CD4-positive, alpha-beta memory T cell (primary cell): ENCODE measurements around the gene PLEKHA7. TPM values are rescaled to one million over a fixed set of nuclear protein-coding genes. Genes with fewer than 3 reads are reported as not detected.

ENCODE experiments used
- CTCF ChIA-PET: fragments of 350-600 bp; sonication (Branson Sonifier 250); formaldehyde crosslinking; loops from one replicate; lab custom pipeline; 2021; ENCODE audit warnings: inconsistent platforms; ENCODE audit not compliant: partially characterized antibody; lab: Charles Lee
- POLR2A ChIA-PET: fragments of 350-600 bp; sonication (Branson Sonifier 250); formaldehyde crosslinking; loops from one replicate; lab custom pipeline; 2021; ENCODE audit not compliant: partially characterized antibody; lab: Charles Lee
- DNase-seq, 5 donors: peaks; one replicate each; pipeline versions ENCODE4 v3.0.0 to v3.0.0-alpha.2; 2020 to 2022; ENCODE audit warnings: mixed read lengths in 1 of 5
- H3K27ac ChIP-seq: one replicate; pipeline ENCODE4 v1.7.0; 2013; ENCODE audit warnings: low read depth, low read length
- H3K27me3 ChIP-seq: 2 replicates; pipeline ENCODE4 v1.7.0; 2013; ENCODE audit warnings: mild to moderate bottlenecking, low read length, moderate library complexity; ENCODE audit not compliant: insufficient read depth
- H3K36me3 ChIP-seq: 2 replicates; pipeline ENCODE4 v1.7.0; 2013; ENCODE audit warnings: mild to moderate bottlenecking, low read length, moderate library complexity; ENCODE audit not compliant: insufficient read depth
- H3K4me1 ChIP-seq: 2 replicates; pipeline ENCODE4 v1.7.0; 2013; ENCODE audit warnings: mild to moderate bottlenecking, low read length, moderate library complexity; ENCODE audit not compliant: insufficient read depth
- H3K4me3 ChIP-seq, 2 donors: one replicate each; pipeline ENCODE4 v1.7.0; 2013; ENCODE audit warnings: low read length in 2 of 2, mild to moderate bottlenecking in 1 of 2
- H3K9me3 ChIP-seq, 2 donors: one replicate each; pipeline ENCODE4 v1.7.0; 2013; ENCODE audit warnings: low read length in 2 of 2, control low read depth in 1 of 2; ENCODE audit not compliant: control insufficient read depth in 1 of 2
- H3K27ac Mint-ChIP-seq, 7 donors: one replicate each; pipeline ENCODE4 v1.8.0; 2020 to 2021; ENCODE audit warnings: mixed read lengths in 7 of 7, mild to moderate bottlenecking in 6 of 7, inconsistent platforms in 3 of 7, moderate library complexity in 3 of 7
- H3K27me3 Mint-ChIP-seq, 2 donors: one replicate each; pipeline ENCODE4 v1.8.0; 2020 to 2021; ENCODE audit warnings: mixed read lengths in 2 of 2
- H3K36me3 Mint-ChIP-seq, 2 donors: one replicate each; pipeline ENCODE4 v1.8.0; 2020 to 2021; ENCODE audit warnings: mixed read lengths in 2 of 2, inconsistent platforms in 1 of 2, mild to moderate bottlenecking in 1 of 2
- H3K4me1 Mint-ChIP-seq, 4 donors: one replicate each; pipeline ENCODE4 v1.8.0; 2020 to 2021; ENCODE audit warnings: mixed read lengths in 4 of 4, mild to moderate bottlenecking in 1 of 4
- H3K4me3 Mint-ChIP-seq, 8 donors: one replicate each; pipeline ENCODE4 v1.8.0; 2020 to 2021; ENCODE audit warnings: mixed read lengths in 8 of 8, mild to moderate bottlenecking in 7 of 8, moderate library complexity in 6 of 8, inconsistent platforms in 3 of 8
- H3K9me3 Mint-ChIP-seq, 8 donors: one replicate each; pipeline ENCODE4 v1.8.0; 2020 to 2021; ENCODE audit warnings: mixed read lengths in 8 of 8, mild to moderate bottlenecking in 5 of 8, inconsistent platforms in 3 of 8, moderate library complexity in 1 of 8
- intact Hi-C: fragments of 100-400 bp; cut with micrococcal nuclease; formaldehyde crosslinking; loops from one replicate; pipeline ENCODE4 v1.15.1; 2023
- polyA plus RNA-seq, 2 donors: library from polyadenylated mRNA; unstranded; fragments of 300-500 nt; fragmentation: Illumina TruSeq; gene quantifications; one replicate each; pipeline ENCODE4 v1.2.3, GENCODE V29; 2021
- total RNA-seq, 2 experiments: library from RNA; stranded (reverse); gene quantifications; one replicate each; pipeline ENCODE4 v1.2.3, GENCODE V29; 2021

PLEKHA7 gene
- total and polyA plus RNA-seq, 4 experiments from 2014 or later, result 1.6 to 8.3 (median 6.0) TPM

GRCh38 chr11:16942911-16943310 is 71.3 kb downstream of the PLEKHA7 start:
- Mint-ChIP-seq H3K27ac (no peak overlapping the region), H3K36me3 (no peaks in the 10 kb centered on the region), H3K4me3 (no peak overlapping the region), H3K4me1 (peaks cover 0 to 5% (median 3%) of the 10 kb centered on the region in 4 donors), H3K27me3 (no peaks in the 10 kb centered on the region), H3K9me3 (no peaks in the 10 kb centered on the region)
- Histone ChIP-seq H3K4me3 (no peak overlapping the region), H3K27me3 (no peaks in the 10 kb centered on the region), H3K4me1 (no peaks in the 10 kb centered on the region), H3K27ac (no peak overlapping the region), H3K9me3 (no peaks in the 10 kb centered on the region), H3K36me3 (no peaks in the 10 kb centered on the region)
- ChIA-PET POLR2A (no interaction called here), CTCF (no interaction called here)
- DNase-seq, result no peak
- intact Hi-C loops, result no loop called here

GRCh38 chr11:16942342-16942741 is 71.9 kb downstream of the PLEKHA7 start:
- CTCF ChIA-PET, result no interaction called here
- Mint-ChIP-seq H3K27me3 (no peaks in the 10 kb centered on the region), H3K36me3 (no peaks in the 10 kb centered on the region), H3K4me3 (no peak overlapping the region), H3K4me1 (peaks cover 0 to 5% (median 3%) of the 10 kb centered on the region in 4 donors), H3K27ac (no peak overlapping the region), H3K9me3 (no peaks in the 10 kb centered on the region)
- POLR2A ChIA-PET, result no interaction called here
- Histone ChIP-seq H3K9me3 (no peaks in the 10 kb centered on the region), H3K4me1 (no peaks in the 10 kb centered on the region), H3K27me3 (no peaks in the 10 kb centered on the region), H3K36me3 (no peaks in the 10 kb centered on the region), H3K27ac (no peak overlapping the region), H3K4me3 (no peak overlapping the region)
- intact Hi-C loops, result no loop called here
- DNase-seq, result no peak

GRCh38 chr11:16941935-16942334 is 72.3 kb downstream of the PLEKHA7 start:
- Mint-ChIP-seq H3K4me1 (peaks cover 1 to 5% (median 3%) of the 10 kb centered on the region in 4 donors), H3K9me3 (no peaks in the 10 kb centered on the region), H3K27ac (no peak overlapping the region), H3K4me3 (no peak overlapping the region), H3K27me3 (no peaks in the 10 kb centered on the region), H3K36me3 (no peaks in the 10 kb centered on the region)
- ChIA-PET POLR2A (no interaction called here), CTCF (interaction anchor here (1.2 kb wide), 1 partner anchor 121 kb away, joined by 3 read pairs; no protein-coding TSS in a partner anchor)
- no peak overlapping the region for H3K4me3 ChIP-seq
- intact Hi-C loops, result no loop called here
- H3K27me3 ChIP-seq, result no peaks in the 10 kb centered on the region
- no peaks in the 10 kb centered on the region for H3K36me3 ChIP-seq
- no peak overlapping the region for H3K27ac ChIP-seq
- H3K9me3 ChIP-seq, result no peaks in the 10 kb centered on the region
- no peak for DNase-seq
- H3K4me1 ChIP-seq, result no peaks in the 10 kb centered on the region

GRCh38 chr11:16938061-16938460 is 76.2 kb downstream of the PLEKHA7 start:
- intact Hi-C loops, result loop anchor here (5.0 kb wide), 1 partner anchor 564 kb away; no protein-coding TSS in a partner anchor
- no peaks in the 10 kb centered on the region for H3K4me1 ChIP-seq
- no peaks in the 10 kb centered on the region for H3K9me3 ChIP-seq
- ChIA-PET CTCF (interaction anchor here (1.0 to 2.0 kb wide), 2 partner anchors 125 to 567 kb away, joined by 4 to 5 read pairs; no protein-coding TSS in a partner anchor), POLR2A (no interaction called here)
- no peaks in the 10 kb centered on the region for H3K9me3 Mint-ChIP-seq
- no peak for DNase-seq
- H3K27ac ChIP-seq, result no peak overlapping the region
- peaks cover 0 to 4% (median 1%) of the 10 kb centered on the region in 4 donors for H3K4me1 Mint-ChIP-seq
- H3K36me3 ChIP-seq, result no peaks in the 10 kb centered on the region
- no peaks in the 10 kb centered on the region for H3K27me3 ChIP-seq
- H3K4me3 ChIP-seq, result no peak overlapping the region
- H3K27ac Mint-ChIP-seq, result no peak overlapping the region
- no peaks in the 10 kb centered on the region for H3K36me3 Mint-ChIP-seq
- H3K27me3 Mint-ChIP-seq, result no peaks in the 10 kb centered on the region
- no peak overlapping the region for H3K4me3 Mint-ChIP-seq

DNA sequence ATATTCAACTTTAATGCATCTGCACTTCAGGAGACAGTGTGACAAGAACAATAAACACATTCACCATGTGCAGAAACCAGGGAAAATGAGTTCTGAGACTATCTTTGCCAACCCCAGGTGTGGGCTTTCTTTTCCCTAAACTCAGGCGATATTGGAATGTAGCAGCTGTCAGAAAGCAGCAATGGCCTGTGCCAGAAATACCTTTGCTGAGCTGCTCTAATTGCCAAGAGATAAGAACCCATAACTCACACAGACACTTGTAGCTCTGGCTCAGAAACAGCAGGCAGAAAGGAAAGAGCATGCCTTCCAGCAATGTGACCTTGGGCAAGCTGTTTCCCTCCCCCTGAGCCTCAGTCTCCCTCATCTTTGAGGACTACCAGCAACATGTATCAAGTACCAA is 77.6 kb downstream of the PLEKHA7 start:
- Mint-ChIP-seq H3K27me3 (peaks cover 0 to under 1% of the 10 kb centered on the region in 2 donors), H3K4me1 (peaks cover 0 to 4% (median 1%) of the 10 kb centered on the region in 4 donors), H3K4me3 (no peak overlapping the region), H3K9me3 (no peaks in the 10 kb centered on the region), H3K27ac (no peak overlapping the region), H3K36me3 (no peaks in the 10 kb centered on the region)
- no peaks in the 10 kb centered on the region for H3K9me3 ChIP-seq
- H3K36me3 ChIP-seq, result no peaks in the 10 kb centered on the region
- no peak for DNase-seq
- ChIA-PET POLR2A (no interaction called here), CTCF (interaction anchor here (1.0 to 2.0 kb wide), 4 partner anchors 33 to 568 kb away, joined by 3 to 11 read pairs (median 4); no protein-coding TSS in a partner anchor)
- intact Hi-C loops, result loop anchor here (1.0 to 5.0 kb wide), 2 partner anchors 127 to 566 kb away; no protein-coding TSS in a partner anchor
- no peaks in the 10 kb centered on the region for H3K4me1 ChIP-seq
- H3K27me3 ChIP-seq, result no peaks in the 10 kb centered on the region
- no peak overlapping the region for H3K4me3 ChIP-seq
- no peak overlapping the region for H3K27ac ChIP-seq

DNA sequence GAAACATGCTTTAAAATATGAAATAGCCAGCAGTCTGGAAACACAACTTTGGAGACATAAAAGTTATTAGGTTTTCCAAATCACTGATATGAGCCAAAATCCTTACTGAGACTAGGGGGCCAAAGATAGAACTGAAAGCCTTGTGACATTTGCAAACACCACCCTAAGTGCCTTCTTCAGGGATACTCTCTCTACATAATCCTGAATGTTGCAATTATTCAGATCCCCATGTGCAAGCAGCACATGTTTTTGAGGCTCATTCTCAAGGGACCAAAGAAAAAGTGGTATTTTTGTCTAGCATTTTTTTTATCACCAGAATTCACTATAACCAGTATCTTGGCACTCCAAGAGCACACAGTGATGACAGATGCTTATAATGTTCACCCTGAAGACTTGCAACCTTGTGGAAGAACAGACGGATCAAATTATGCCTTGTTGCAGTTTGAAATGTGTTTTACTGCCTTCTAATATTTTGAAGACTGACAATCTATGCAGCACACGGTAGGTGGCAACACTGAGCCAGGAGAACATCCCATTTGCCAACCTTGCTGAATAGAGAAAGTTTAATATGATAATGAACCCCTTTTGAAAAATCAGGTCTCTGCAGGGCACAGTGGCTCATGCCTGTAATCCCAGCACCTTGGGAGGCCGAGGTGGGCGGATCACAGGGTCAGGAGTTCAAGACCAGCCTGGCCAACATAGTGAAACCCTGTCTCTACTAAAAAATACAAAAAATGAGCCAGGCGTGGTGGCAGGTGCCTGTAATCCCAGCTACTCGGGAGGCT is 78.5 kb downstream of the PLEKHA7 start:
- peaks cover 0 to 1% (median 0%) of the 10 kb centered on the region in 8 donors for H3K9me3 Mint-ChIP-seq
- peaks cover 0 to 4% (median 1%) of the 10 kb centered on the region in 4 donors for H3K4me1 Mint-ChIP-seq
- ChIA-PET CTCF (interaction anchor here (1.3 to 2.0 kb wide), 3 partner anchors 125 to 569 kb away, joined by 3 to 11 read pairs (median 5); no protein-coding TSS in a partner anchor), POLR2A (no interaction called here)
- intact Hi-C loops, result loop anchor here (1.0 to 5.0 kb wide), 2 partner anchors 128 to 567 kb away; no protein-coding TSS in a partner anchor
- H3K36me3 Mint-ChIP-seq, result no peaks in the 10 kb centered on the region
- Histone ChIP-seq H3K36me3 (no peaks in the 10 kb centered on the region), H3K27me3 (no peaks in the 10 kb centered on the region), H3K4me3 (no peak overlapping the region), H3K4me1 (no peaks in the 10 kb centered on the region), H3K27ac (no peak overlapping the region), H3K9me3 (no peaks in the 10 kb centered on the region)
- H3K4me3 Mint-ChIP-seq, result no peak overlapping the region
- peak in 2 of 5 donors; percentile 11 to 13 for DNase-seq
- peaks cover 0 to 1% of the 10 kb centered on the region in 2 donors for H3K27me3 Mint-ChIP-seq
- no peak overlapping the region for H3K27ac Mint-ChIP-seq
